ENCODE measurements around the gene NDUFC1.
"Not testable (repeated sequence)": the region's sequence is repeated elsewhere in the genome, so short reads cannot be mapped to it uniquely, and the experiment has no call there.

Gene NDUFC1

DNA sequence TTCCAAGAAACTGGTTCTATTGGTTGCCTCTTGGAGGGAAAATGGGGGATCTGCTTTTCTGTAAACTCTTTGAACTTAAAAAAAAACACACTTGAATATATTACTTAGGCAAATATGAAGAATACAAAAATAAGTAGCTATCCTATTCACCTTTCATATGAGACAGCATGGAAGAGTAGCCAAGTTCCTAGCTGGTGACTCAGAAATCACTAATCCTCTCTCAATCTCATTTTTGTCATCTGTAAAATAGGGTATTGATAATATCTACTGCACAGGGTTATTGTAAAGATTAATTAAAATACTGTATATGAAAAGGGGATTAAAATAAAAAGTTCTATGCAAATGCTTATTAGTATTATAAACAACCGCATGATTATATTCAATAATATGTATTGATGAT is 35.0 kb downstream of the NDUFC1 start:
- TF ChIP-seq CTCF (IDR thresholded peaks at IDR 0.05) = no peak
- Histone ChIP-seq H3K36me3 (no peaks in the 10 kb centered on the region), H3K4me3 (ENCODE audit: low read depth in 1 of 2, low read length in 1 of 2) (no peak overlapping the region), H3K4me1 (ENCODE audit: control insufficient read depth in 1 of 2, insufficient read depth in 1 of 2, low read depth in 1 of 2, low read length in 1 of 2) (peaks cover 7 to 8% of the 10 kb centered on the region in 2 experiments), H3K27ac (no peak overlapping the region), H3K9me3 (no peaks in the 10 kb centered on the region), H3K27me3 (no peaks in the 10 kb centered on the region)

- no peaks in the 10 kb centered on the region for H3K9me3 ChIP-seq
- H3K4me1 ChIP-seq (ENCODE audit: control insufficient read depth in 1 of 2, insufficient read depth in 1 of 2, low read depth in 1 of 2, low read length in 1 of 2) = peaks cover 7 to 8% of the 10 kb centered on the region in 2 experiments
- H3K36me3 ChIP-seq = no peaks in the 10 kb centered on the region
- H3K27ac ChIP-seq = no peak overlapping the region
- no peak overlapping the region for H3K4me3 ChIP-seq (ENCODE audit: low read depth in 1 of 2, low read length in 1 of 2)
- H3K27me3 ChIP-seq = no peaks in the 10 kb centered on the region
- no peak for TF ChIP-seq CTCF (IDR thresholded peaks at IDR 0.05)
Measured at GRCh38 chr4:139266583-139267257, 35.6 kb downstream of the NDUFC1 start.

DNA sequence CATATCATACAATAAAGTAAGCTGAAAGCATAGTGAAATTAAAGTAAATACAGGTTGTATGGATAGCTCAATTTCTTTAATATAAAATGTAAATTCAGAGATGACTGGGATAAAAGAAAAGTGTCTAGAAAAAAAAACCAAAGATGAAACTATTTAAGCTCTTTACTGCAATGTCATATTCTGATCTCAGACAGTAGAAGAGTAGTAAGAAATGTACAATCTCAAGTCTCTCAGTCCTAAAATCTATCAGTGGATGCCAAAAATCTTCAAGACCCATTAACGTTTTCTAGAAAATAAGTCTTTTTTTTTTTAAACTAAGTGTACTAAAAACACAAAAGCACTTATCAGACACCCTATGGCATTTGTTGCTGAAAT is 36.1 kb downstream of the NDUFC1 start:
- no peaks in the 10 kb centered on the region for H3K36me3 ChIP-seq
- no peak overlapping the region for H3K27ac ChIP-seq
- no peaks in the 10 kb centered on the region for H3K27me3 ChIP-seq
- no peak overlapping the region for H3K4me3 ChIP-seq (ENCODE audit: low read depth in 1 of 2, low read length in 1 of 2)
- H3K4me1 ChIP-seq (ENCODE audit: control insufficient read depth in 1 of 2, insufficient read depth in 1 of 2, low read depth in 1 of 2, low read length in 1 of 2) = peaks cover 7 to 8% of the 10 kb centered on the region in 2 experiments
- no peaks in the 10 kb centered on the region for H3K9me3 ChIP-seq
- TF ChIP-seq CTCF (IDR thresholded peaks at IDR 0.05) = no peak

GRCh38 chr4:139265654-139266053 is 36.6 kb downstream of the NDUFC1 start:
- peaks cover 7 to 8% of the 10 kb centered on the region in 2 experiments for H3K4me1 ChIP-seq (ENCODE audit: control insufficient read depth in 1 of 2, insufficient read depth in 1 of 2, low read depth in 1 of 2, low read length in 1 of 2)
- no peak for TF ChIP-seq CTCF (IDR thresholded peaks at IDR 0.05)
- H3K9me3 ChIP-seq = no peaks in the 10 kb centered on the region
- no peak overlapping the region for H3K27ac ChIP-seq
- no peak overlapping the region for H3K4me3 ChIP-seq (ENCODE audit: low read depth in 1 of 2, low read length in 1 of 2)
- no peaks in the 10 kb centered on the region for H3K36me3 ChIP-seq
- H3K27me3 ChIP-seq = no peaks in the 10 kb centered on the region

DNA sequence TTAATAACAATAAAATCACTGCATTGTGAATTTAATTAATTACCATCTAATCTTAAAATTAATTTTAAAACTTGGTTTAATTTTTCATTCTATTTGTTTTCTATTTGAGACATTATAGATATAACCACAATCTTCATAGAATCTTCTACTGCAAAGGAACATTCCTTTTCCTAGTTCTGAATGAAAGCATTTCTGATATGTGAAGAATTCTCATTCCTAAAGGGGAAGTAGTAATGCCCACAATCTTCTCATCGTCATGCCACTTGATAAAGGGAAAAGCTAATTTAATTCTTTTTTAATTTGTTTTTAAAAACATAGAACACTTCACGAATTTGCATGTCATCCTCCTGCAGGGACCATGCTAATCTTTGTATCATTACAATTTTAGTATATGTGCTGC is 45.9 kb downstream of the NDUFC1 start:
- Histone ChIP-seq H3K36me3 (no peaks in the 10 kb centered on the region), H3K4me1 (ENCODE audit: control insufficient read depth in 1 of 2, insufficient read depth in 1 of 2, low read depth in 1 of 2, low read length in 1 of 2) (no peaks in the 10 kb centered on the region), H3K27me3 (no peaks in the 10 kb centered on the region), H3K27ac (no peak overlapping the region), H3K4me3 (ENCODE audit: low read depth in 1 of 2, low read length in 1 of 2) (no peak overlapping the region), H3K9me3 (no peaks in the 10 kb centered on the region)
- no peak for TF ChIP-seq CTCF (IDR thresholded peaks at IDR 0.05)

- H3K9me3 ChIP-seq, H3K36me3 ChIP-seq: not testable (repeated sequence)
Measured at GRCh38 chr4:139255581-139255980, 46.7 kb downstream of the NDUFC1 start.

More at GRCh38 chr4:139255581-139255980, 46.7 kb downstream of the NDUFC1 start:
- not testable (repeated sequence) for H3K27me3 ChIP-seq; H3K4me3 ChIP-seq (ENCODE audit: low read depth in 1 of 2, low read length in 1 of 2); H3K4me1 ChIP-seq (ENCODE audit: control insufficient read depth in 1 of 2, insufficient read depth in 1 of 2, low read depth in 1 of 2, low read length in 1 of 2); H3K27ac ChIP-seq

All from neutrophil (primary cell).